ENCODE measurements around the gene SST. TPM values are rescaled to one million over a fixed set of nuclear protein-coding genes. Genes with fewer than 3 reads are reported as not detected.
"Not testable (repeated sequence)": the region's sequence is repeated elsewhere in the genome, so short reads cannot be mapped to it uniquely, and the experiment has no call there.

The SST gene
- total and polyA plus RNA-seq, 4 donors = not detected

GRCh38 chr3:187646906-187647660 lies 23.1 kb downstream of the SST start:
- TF ChIP-seq GABPA (IDR thresholded peaks at IDR 0.05 in 1 of 2, conservative IDR thresholded peaks at IDR 0.05 in 1 of 2) = no peak
- TF ChIP-seq YY1 (IDR thresholded peaks at IDR 0.05) = no peak
- Histone ChIP-seq H3K27ac (ENCODE audit: low read depth in 1 of 2, low read length in 2 of 2) (no peak overlapping the region), H3K4me3 (ENCODE audit: low read depth in 1 of 3, low read length in 3 of 3) (no peak overlapping the region), H3K36me3 (ENCODE audit: control insufficient read depth in 4 of 4, insufficient read depth in 3 of 4, low read depth in 1 of 4, low read length in 3 of 4) (no peaks in the 10 kb centered on the region), H3K27me3 (ENCODE audit: control insufficient read depth in 4 of 4, insufficient read depth in 4 of 4, low read length in 3 of 4) (no peaks in the 10 kb centered on the region), H3K4me1 (ENCODE audit: control insufficient read depth in 4 of 4, insufficient read depth in 4 of 4, low read length in 3 of 4) (no peaks in the 10 kb centered on the region), H3K9ac (ENCODE audit: low read depth in 1 of 2, low read length in 2 of 2) (no peak overlapping the region), H3K9me3 (ENCODE audit: control insufficient read depth in 4 of 4, low read length in 3 of 4) (no peaks in the 10 kb centered on the region)
- 90% methylated on average over 5 of the region's 5 CpGs for WGBS
- DNase-seq (ENCODE audit: low spot score) = no peak

GRCh38 chr3:187645379-187645778 lies 24.8 kb downstream of the SST start:
- not testable (repeated sequence) for H3K9me3 ChIP-seq (ENCODE audit: control insufficient read depth in 4 of 4, low read length in 3 of 4); H3K9ac ChIP-seq (ENCODE audit: low read depth in 1 of 2, low read length in 2 of 2); H3K4me3 ChIP-seq (ENCODE audit: low read depth in 1 of 3, low read length in 3 of 3); H3K27ac ChIP-seq (ENCODE audit: low read depth in 1 of 2, low read length in 2 of 2); DNase-seq (ENCODE audit: low spot score); H3K36me3 ChIP-seq (ENCODE audit: control insufficient read depth in 4 of 4, insufficient read depth in 3 of 4, low read depth in 1 of 4, low read length in 3 of 4); H3K27me3 ChIP-seq (ENCODE audit: control insufficient read depth in 4 of 4, insufficient read depth in 4 of 4, low read length in 3 of 4)
- peaks cover 2 to 11% (median 8%) of the 10 kb centered on the region in 4 donors for H3K4me1 ChIP-seq (ENCODE audit: control insufficient read depth in 4 of 4, insufficient read depth in 4 of 4, low read length in 3 of 4)
- 87% methylated on average over 1 of the region's 1 CpG for WGBS

GRCh38 chr3:187642861-187643260 lies 27.3 kb downstream of the SST start:
- no peak overlapping the region for H3K9ac ChIP-seq (ENCODE audit: low read depth in 1 of 2, low read length in 2 of 2)
- no peak for DNase-seq (ENCODE audit: low spot score)
- no peaks in the 10 kb centered on the region for H3K36me3 ChIP-seq (ENCODE audit: control insufficient read depth in 4 of 4, insufficient read depth in 3 of 4, low read depth in 1 of 4, low read length in 3 of 4)
- no peaks in the 10 kb centered on the region for H3K9me3 ChIP-seq (ENCODE audit: control insufficient read depth in 4 of 4, low read length in 3 of 4)
- no peak overlapping the region for H3K27ac ChIP-seq (ENCODE audit: low read depth in 1 of 2, low read length in 2 of 2)
- TF ChIP-seq JUND (IDR thresholded peaks at IDR 0.05) (no peak), MAX (IDR thresholded peaks at IDR 0.05) (no peak), FOXA1 (IDR thresholded peaks at IDR 0.05) (no peak), HNF4A (conservative IDR thresholded peaks at IDR 0.05) (no peak), REST (IDR thresholded peaks at IDR 0.05) (no peak), ZBTB33 (IDR thresholded peaks at IDR 0.05) (no peak), FOXA2 (IDR thresholded peaks at IDR 0.05) (no peak), YY1 (IDR thresholded peaks at IDR 0.05) (no peak), SP1 (IDR thresholded peaks at IDR 0.05) (no peak), ATF3 (IDR thresholded peaks at IDR 0.05) (no peak), GABPA (IDR thresholded peaks at IDR 0.05 in 1 of 2, conservative IDR thresholded peaks at IDR 0.05 in 1 of 2) (no peak), CTCF (IDR thresholded peaks at IDR 0.05; ENCODE audit: low read depth, low read length, missing input control) (no peak), HNF4G (IDR thresholded peaks at IDR 0.05) (no peak), EGR1 (IDR thresholded peaks at IDR 0.05; ENCODE audit: low read depth in 2 of 2) (no peak), TAF1 (conservative IDR thresholded peaks at IDR 0.05) (no peak)
- no peak overlapping the region for H3K4me3 ChIP-seq (ENCODE audit: low read depth in 1 of 3, low read length in 3 of 3)
- 81% methylated on average over 5 of the region's 5 CpGs for WGBS
- no peaks in the 10 kb centered on the region for H3K27me3 ChIP-seq (ENCODE audit: control insufficient read depth in 4 of 4, insufficient read depth in 4 of 4, low read length in 3 of 4)
- peaks cover 2 to 18% (median 14%) of the 10 kb centered on the region in 4 donors for H3K4me1 ChIP-seq (ENCODE audit: control insufficient read depth in 4 of 4, insufficient read depth in 4 of 4, low read length in 3 of 4)

All from liver (tissue), 9 donors.